NCI-H2196 (cell line): ENCODE data around the gene FNTB.
A peak's percentile ranks its signal among the peaks of the same experiment; 100 is the strongest.

Experiments used
- DNase-seq: peaks from one replicate; lab custom pipeline; 2025; ENCODE audit not compliant: unreplicated experiment; lab: John Stamatoyannopoulos, UW

Gene FNTB

GRCh38 chr14:64952598-64953309, 33.9 kb upstream of the FNTB start:
- DNase-seq, result no peak

GRCh38 chr14:64953310-64953654, 33.4 kb upstream of the FNTB start:
- no peak for DNase-seq

GRCh38 chr14:64953661-64954060, 33.0 kb upstream of the FNTB start:
- DNase-seq, result no peak

GRCh38 chr14:64954491-64955240, 32.0 kb upstream of the FNTB start:
- DNase-seq, result no peak

- DNase-seq, result no peak
Measured at GRCh38 chr14:64955297-64955696, 31.4 kb upstream of the FNTB start.

GRCh38 chr14:64956697-64957406, 29.8 kb upstream of the FNTB start:
- no peak for DNase-seq

- no peak for DNase-seq
Measured at GRCh38 chr14:64958201-64958600, 28.5 kb upstream of the FNTB start.

GRCh38 chr14:64958743-64959142, 28.0 kb upstream of the FNTB start:
- DNase-seq, result no peak

- peak; percentile 90 for DNase-seq
Measured at GRCh38 chr14:64960762-64961276, 25.9 kb upstream of the FNTB start.

- DNase-seq, result no peak
Measured at GRCh38 chr14:64963611-64964010, 23.1 kb upstream of the FNTB start.

- DNase-seq, result peak; percentile 21
Measured at GRCh38 chr14:64965356-64966000, 21.2 kb upstream of the FNTB start.

GRCh38 chr14:64966976-64967375, 19.7 kb upstream of the FNTB start:
- DNase-seq, result peak; percentile 26

- no peak for DNase-seq
Measured at GRCh38 chr14:64968167-64968566, 18.5 kb upstream of the FNTB start.

- no peak for DNase-seq
Measured at GRCh38 chr14:64968651-64969050, 18.0 kb upstream of the FNTB start.

- no peak for DNase-seq
Measured at GRCh38 chr14:64970041-64970440, 16.7 kb upstream of the FNTB start.

- peak; percentile 17 for DNase-seq
Measured at GRCh38 chr14:64970776-64971477, 15.8 kb upstream of the FNTB start.

GRCh38 chr14:64971491-64971942, 15.2 kb upstream of the FNTB start:
- DNase-seq, result no peak

GRCh38 chr14:64971943-64972791, 14.5 kb upstream of the FNTB start, which contains the start of gene RAB15:
Gene RAB15, minus strand, starts transcription at chr14:64972336. Its CDS starts 260 bp downstream, at chr14:64972076.
- peak; percentile 50 for DNase-seq

- no peak for DNase-seq
Measured at GRCh38 chr14:64973026-64973442, 13.7 kb upstream of the FNTB start.

- DNase-seq, result no peak
Measured at GRCh38 chr14:64973826-64974225, 12.9 kb upstream of the FNTB start.
